Left ventricle myocardium inferior (tissue), 1 donor: ENCODE measurements around the gene HYAL2. TPM values are rescaled to one million over a fixed set of nuclear protein-coding genes. Genes with fewer than 3 reads are reported as not detected.

Source experiments
- DNase-seq: peaks from one replicate; pipeline ENCODE4 v3.0.0-alpha.2; 2020
- H3K27ac ChIP-seq: fragments of 200-600 bp; replicated peaks from 2 replicates; pipeline ENCODE4 v1.8.0; 2021
- H3K27me3 ChIP-seq: fragments of 200-600 bp; 2 replicates; pipeline ENCODE4 v1.8.0; 2021; ENCODE audit warnings: low read depth
- H3K36me3 ChIP-seq: fragments of 200-600 bp; 2 replicates; pipeline ENCODE4 v1.8.0; 2021
- H3K4me1 ChIP-seq: fragments of 200-600 bp; 2 replicates; pipeline ENCODE4 v1.8.0; 2021
- H3K4me3 ChIP-seq: fragments of 200-600 bp; 2 replicates; pipeline ENCODE4 v1.8.0; 2021; ENCODE audit warnings: mild to moderate bottlenecking, moderate library complexity
- H3K9me3 ChIP-seq: fragments of 200-600 bp; replicated peaks from 2 replicates; pipeline ENCODE4 v1.8.0; 2021
- intact Hi-C: fragments of 100-400 bp; cut with micrococcal nuclease; formaldehyde crosslinking; loops from one replicate; pipeline ENCODE4 v1.11.0; 2022
- total RNA-seq: library from RNA; stranded (reverse); fragmentation: NEBNext Ultra II Directional; extraction: Animal tissue kit (Norgen Biotek cat#: 25700); gene quantifications from one replicate; pipeline ENCODE4 v1.2.1, GENCODE V29; 2021
- TF ChIP-seq, protein P1 (sequence below): fragments of 200-600 bp; IDR thresholded peaks from 2 replicates; pipeline ENCODE4 v1.8.0; 2021; ENCODE audit warnings: antibody characterized with exemption, mild to moderate bottlenecking, borderline replicate concordance
- donor health status: DM: no; HTN: yes; CAD: no; lungs with severe emphysema.

HYAL2 gene
- total RNA-seq, 1 donor from 2014 or later, result 38.9 TPM

DNA sequence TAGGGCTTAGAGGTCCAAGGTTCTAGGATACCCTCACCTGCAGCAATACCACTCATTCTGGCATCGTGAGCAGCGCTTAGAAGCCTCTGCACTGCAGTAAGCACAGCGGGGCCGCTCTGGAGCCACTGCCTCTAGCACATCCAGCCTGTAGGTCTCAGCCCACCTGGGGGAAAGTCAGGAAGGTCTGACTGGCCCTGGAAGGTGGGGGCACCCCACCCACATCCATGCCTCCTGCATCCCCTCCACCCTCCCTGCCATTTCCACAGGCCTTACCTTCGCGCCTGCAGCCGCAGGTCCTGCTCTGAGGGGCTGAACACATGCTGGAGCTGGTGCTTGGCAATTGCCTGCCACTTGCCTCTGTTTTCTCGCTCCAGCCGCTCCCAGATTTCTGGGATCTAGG is 19.0 kb upstream of the HYAL2 start:
- peaks cover 60% of the 10 kb centered on the region for H3K4me1 ChIP-seq
- H3K36me3 ChIP-seq, result no peaks in the 10 kb centered on the region
- H3K4me3 ChIP-seq, result peak overlapping the region; percentile 97
- DNase-seq, result no peak
- H3K27ac ChIP-seq, result peak overlapping the region; percentile 95
- peaks cover 15% of the 10 kb centered on the region for H3K27me3 ChIP-seq
- intact Hi-C loops, result no loop called here
- no peaks in the 10 kb centered on the region for H3K9me3 ChIP-seq
- TF ChIP-seq, protein P1, sequence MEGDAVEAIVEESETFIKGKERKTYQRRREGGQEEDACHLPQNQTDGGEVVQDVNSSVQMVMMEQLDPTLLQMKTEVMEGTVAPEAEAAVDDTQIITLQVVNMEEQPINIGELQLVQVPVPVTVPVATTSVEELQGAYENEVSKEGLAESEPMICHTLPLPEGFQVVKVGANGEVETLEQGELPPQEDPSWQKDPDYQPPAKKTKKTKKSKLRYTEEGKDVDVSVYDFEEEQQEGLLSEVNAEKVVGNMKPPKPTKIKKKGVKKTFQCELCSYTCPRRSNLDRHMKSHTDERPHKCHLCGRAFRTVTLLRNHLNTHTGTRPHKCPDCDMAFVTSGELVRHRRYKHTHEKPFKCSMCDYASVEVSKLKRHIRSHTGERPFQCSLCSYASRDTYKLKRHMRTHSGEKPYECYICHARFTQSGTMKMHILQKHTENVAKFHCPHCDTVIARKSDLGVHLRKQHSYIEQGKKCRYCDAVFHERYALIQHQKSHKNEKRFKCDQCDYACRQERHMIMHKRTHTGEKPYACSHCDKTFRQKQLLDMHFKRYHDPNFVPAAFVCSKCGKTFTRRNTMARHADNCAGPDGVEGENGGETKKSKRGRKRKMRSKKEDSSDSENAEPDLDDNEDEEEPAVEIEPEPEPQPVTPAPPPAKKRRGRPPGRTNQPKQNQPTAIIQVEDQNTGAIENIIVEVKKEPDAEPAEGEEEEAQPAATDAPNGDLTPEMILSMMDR, result no peak

DNA sequence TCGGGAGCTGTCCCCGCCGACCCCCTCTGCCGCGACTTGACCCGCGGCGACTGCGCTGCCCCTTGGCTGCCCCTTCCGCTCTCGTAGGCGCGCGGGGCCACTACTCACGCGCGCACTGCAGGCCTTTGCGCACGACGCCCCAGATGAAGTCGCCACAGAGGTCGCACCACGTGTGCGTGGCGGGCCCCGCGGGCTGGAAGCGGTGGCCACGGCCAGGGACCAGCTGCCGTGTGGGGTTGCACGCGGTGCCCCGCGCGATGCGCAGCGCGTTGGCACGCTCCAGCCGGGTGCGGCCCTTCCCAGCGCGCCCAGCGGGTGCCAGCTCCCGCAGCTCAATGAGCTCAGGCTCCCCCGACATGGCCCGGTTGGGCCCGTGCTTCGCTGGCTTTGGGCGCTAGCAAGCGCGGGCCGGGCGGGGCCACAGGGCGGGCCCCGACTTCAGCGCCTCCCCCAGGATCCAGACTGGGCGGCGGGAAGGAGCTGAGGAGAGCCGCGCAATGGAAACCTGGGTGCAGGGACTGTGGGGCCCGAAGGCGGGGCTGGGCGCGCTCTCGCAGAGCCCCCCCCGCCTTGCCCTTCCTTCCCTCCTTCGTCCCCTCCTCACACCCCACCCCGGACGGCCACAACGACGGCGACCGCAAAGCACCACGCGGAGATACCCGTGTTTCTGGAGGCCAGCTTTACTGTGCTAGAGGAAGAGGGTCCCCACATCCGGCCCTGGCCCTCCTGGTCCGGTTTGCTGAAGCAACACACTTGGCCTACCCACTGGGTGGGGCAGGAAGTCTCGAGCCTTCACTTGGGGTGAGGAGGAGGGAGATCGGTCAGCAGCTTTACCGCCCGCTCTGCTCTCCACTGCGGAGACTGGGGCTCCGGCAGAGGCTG is 18.1 kb upstream of the HYAL2 start, which contains the start of gene RASSF1:
RASSF1 (minus strand) TSS at position 389 of the 882 bp plus-strand sequence; CDS start at position 358, 31 bp downstream.
- Histone ChIP-seq H3K36me3 (no peaks in the 10 kb centered on the region), H3K27me3 (peaks cover 15% of the 10 kb centered on the region), H3K27ac (peak within 1 kb of the TSS; percentile 95), H3K9me3 (no peaks in the 10 kb centered on the region), H3K4me1 (peaks cover 64% of the 10 kb centered on the region), H3K4me3 (peak within 1 kb of the TSS; percentile 97)
- intact Hi-C loops, result no loop called here
- peak; percentile 82 for DNase-seq
- TF ChIP-seq, protein P1, result no peak

DNA sequence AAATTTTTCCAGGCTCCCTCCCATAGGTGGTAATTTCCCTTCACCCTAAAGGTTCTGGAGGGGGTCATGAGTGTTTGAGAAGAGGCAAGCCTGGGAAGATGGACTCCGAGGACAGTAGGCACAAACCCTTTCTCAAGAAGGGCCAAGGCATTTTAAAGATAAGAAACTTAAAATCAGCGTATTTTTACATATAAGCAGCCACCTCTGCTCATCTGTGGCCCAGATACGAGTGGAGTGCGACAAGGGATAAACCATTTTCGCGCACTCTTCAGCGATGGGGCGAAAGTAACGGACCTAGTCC is 17.6 kb upstream of the HYAL2 start:
- Histone ChIP-seq H3K36me3 (no peaks in the 10 kb centered on the region), H3K9me3 (no peaks in the 10 kb centered on the region), H3K27ac (peak overlapping the region; percentile 95), H3K4me1 (peaks cover 64% of the 10 kb centered on the region), H3K27me3 (peaks cover 15% of the 10 kb centered on the region), H3K4me3 (peak overlapping the region; percentile 97)
- TF ChIP-seq, protein P1, result no peak
- no peak for DNase-seq
- intact Hi-C loops, result no loop called here

DNA sequence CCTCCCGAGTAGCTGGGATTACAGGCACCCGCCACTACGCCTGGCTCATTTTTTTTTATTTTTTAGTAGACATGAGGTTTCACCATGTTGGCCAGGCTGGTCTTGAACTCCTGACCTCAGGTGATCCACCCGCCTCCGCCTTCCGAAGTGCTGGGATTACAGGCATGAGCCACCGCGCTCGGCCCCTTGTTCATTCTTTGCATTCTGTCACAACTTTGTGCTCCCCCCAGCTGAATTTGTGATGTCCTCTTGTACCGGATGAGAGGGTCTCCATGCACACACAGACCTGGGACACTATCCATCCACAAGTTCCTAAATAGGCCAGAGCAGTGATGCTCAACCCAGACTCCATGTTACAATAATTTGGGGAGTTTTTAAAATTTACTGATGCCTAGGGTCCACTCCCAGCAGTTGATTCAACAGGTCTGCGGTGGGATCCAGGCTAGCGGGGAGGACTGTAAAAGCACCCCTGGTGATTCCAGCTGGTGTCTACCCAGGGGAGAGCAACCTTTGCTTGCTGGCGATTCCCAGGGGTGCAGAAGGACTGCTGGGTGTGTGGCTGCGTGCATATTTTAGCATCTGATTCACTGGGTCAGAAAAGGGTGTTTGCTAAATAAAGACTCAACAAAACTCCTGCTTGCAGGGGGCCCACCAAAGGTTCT is 17.1 kb upstream of the HYAL2 start:
- no peaks in the 10 kb centered on the region for H3K9me3 ChIP-seq
- H3K36me3 ChIP-seq, result no peaks in the 10 kb centered on the region
- H3K27me3 ChIP-seq, result peaks cover 15% of the 10 kb centered on the region
- DNase-seq, result no peak
- TF ChIP-seq, protein P1, result no peak
- H3K4me3 ChIP-seq, result peak overlapping the region; percentile 97
- H3K4me1 ChIP-seq, result peaks cover 67% of the 10 kb centered on the region
- peak overlapping the region; percentile 95 for H3K27ac ChIP-seq
- intact Hi-C loops, result no loop called here

DNA sequence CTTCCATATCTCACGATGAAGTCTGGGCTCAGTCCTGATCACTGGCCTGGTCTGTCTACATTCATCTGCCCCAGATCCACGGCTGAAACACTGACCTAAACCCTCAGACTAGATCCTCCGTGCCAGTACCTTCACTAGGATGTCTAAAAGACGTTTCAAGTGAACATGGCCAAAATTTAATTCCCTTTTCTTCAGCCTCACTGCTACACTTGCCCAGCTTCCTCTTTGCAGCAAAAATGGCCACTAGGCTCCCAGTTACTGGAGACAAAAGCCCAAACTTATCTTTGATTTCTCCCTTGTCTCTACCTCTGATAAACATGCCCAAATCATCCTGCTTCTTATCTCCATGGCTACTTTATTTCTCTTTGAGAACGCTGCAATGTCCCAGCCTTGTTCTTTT is 16.4 kb upstream of the HYAL2 start:
- peaks cover 74% of the 10 kb centered on the region for H3K4me1 ChIP-seq
- peak overlapping the region; percentile 95 for H3K27ac ChIP-seq
- no peak for DNase-seq
- H3K9me3 ChIP-seq, result no peaks in the 10 kb centered on the region
- H3K4me3 ChIP-seq, result peak overlapping the region; percentile 97
- TF ChIP-seq, protein P1, result no peak
- H3K36me3 ChIP-seq, result no peaks in the 10 kb centered on the region
- intact Hi-C loops, result no loop called here
- H3K27me3 ChIP-seq, result peaks cover 15% of the 10 kb centered on the region
